NCI-H187 (cell line): ENCODE measurements around the gene POMC.
"Not testable (repeated sequence)": the region's sequence is repeated elsewhere in the genome, so short reads cannot be mapped to it uniquely, and the experiment has no call there.

Experiments used
- DNase-seq, 2 experiments: peaks; one replicate each; lab custom pipeline; 2025; lab: John Stamatoyannopoulos, UW

Gene POMC

DNA sequence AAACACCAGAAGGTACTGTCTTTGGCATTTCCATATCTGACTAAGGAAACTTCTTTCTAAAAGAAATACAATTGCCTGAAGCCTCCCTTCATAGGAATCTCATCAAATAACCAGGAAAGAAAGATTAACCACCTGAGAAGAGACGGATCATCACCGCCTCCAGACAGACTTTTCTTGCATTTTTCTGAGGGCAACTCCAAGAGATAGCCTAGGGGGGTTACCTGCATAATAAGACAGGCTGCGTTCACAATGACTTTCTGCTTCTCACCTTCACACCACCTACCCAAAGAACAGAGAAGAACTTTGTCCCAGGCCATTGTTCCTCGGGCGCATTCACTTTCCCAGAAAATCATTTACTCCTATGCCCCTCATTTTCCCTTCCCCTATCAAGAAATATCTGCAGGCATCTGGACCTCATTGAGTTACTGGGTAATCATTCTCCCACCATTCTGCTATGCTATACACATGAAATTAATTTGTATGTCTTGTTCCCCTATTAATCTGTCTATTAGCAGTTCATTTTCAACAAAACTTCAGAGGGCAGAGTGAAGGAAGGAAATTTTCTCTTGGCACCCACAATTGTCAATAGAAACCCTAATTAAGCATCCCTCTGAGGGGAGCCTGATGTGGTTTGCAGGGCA lies 8.3 kb upstream of the POMC start:
- no peak for DNase-seq

DNA sequence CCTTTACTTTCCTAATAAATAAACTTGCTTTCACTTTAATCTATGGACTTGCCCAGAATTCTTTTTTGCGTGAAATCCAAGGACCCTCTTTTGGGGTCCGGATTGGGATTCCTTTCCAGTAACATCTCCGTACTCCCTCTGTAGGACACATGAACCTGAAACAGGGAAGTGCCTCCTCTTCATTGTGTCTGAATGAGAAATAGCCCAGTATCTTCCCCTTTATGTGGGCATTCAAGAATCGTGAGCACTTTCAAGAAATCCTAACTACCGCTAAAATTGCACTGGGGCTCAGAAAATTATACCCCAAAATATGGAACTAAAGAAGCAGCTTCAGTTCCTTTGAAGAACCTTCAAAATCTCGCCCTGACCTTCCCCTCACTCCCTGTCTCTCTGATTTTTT lies 7.8 kb upstream of the POMC start:
- DNase-seq: no peak

DNA sequence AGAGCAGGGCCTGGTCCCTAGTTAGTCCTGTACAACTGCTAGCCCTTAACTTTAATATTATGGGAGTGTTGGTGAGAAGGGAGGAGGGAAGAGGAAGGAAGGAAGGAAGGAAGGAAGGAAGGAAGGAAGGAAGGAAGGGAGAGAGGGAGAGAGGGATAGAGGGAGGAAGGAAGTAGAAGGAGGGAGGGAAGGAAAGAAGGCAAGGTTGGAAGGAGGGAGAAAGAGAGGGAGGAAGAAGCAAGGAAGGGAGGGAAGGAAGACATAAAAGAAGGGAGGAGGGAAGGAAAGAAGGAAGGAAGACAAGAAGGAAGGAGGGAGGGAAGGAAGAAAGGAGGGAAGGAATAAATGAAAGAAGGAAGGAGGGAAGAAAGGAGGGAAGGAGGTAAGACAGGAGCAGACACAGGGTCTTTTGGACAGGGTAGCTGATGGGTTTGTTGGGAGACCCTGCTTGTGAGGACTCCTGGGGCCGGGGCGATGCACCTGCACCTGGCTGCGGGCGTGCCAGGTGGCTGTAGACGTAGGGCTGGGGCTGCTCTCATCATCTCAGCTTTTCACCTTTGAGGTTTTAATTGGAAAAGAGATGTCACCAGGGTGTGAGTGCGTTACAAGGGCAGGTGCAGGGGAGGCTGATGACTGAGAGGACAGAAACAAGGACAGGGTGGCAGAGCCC lies 5.9 kb upstream of the POMC start:
- DNase-seq: peak in 1 of 2 experiments; percentile 40

DNA sequence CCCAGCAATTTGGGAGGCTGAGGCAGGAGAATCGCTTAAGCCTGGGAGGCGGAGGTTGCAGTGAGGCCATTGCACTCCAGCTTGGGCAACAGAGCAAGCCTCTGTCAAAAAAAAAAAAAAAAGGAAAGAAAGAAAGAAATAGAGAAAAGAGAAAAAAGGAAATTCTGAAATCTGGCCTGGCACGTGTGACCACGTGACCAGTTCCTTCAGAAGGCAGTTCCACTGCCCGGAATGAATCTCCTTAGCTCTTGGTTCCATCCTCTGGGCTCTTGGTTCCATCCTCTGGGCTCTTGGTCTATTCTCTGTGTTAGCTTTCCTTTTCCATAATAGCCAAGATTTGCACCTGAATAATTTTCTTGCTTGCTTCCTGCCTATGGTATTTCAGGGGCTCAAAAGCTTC lies 5.3 kb upstream of the POMC start:
- DNase-seq: no peak

DNA sequence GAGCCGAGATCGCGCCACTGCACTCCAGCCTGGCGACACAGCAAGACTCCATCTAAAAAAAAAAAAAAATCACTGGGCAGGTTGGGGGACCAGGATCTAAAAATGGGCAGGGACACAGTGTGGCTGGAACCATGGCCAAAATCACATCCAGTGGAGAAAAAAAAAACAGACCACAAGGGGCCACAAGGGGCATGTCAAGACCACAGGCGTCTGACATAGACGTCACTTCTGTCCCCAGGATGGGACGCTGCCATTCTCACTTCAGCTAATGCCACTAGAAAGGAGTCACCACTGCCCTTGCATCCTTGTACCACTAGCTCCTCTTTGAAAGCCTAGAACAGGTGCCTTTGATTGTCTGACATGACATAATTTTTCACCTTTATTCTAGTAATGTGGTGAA lies 2.5 kb upstream of the POMC start:
- DNase-seq: no peak

DNA sequence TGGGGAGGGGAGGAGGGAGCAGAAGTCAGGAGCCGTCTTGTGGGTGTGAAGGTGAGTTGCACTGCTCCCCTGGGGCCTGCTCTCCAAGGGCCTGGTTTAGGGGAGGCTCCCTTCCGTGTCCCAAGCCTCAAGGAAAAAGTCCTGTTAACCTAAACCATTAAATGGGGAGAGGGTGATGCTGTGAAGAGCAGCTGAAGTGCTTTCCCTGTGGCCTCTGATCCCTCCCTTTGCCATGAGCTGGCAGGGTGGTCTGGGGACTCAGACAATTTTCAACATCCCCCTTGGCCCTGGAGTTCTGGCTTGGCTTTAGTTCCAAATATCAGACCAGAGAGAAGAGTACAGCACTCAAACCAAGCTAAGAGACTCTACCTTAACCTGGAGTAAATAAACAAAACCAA lies 692 bp upstream of the POMC start:
- no peak for DNase-seq

DNA sequence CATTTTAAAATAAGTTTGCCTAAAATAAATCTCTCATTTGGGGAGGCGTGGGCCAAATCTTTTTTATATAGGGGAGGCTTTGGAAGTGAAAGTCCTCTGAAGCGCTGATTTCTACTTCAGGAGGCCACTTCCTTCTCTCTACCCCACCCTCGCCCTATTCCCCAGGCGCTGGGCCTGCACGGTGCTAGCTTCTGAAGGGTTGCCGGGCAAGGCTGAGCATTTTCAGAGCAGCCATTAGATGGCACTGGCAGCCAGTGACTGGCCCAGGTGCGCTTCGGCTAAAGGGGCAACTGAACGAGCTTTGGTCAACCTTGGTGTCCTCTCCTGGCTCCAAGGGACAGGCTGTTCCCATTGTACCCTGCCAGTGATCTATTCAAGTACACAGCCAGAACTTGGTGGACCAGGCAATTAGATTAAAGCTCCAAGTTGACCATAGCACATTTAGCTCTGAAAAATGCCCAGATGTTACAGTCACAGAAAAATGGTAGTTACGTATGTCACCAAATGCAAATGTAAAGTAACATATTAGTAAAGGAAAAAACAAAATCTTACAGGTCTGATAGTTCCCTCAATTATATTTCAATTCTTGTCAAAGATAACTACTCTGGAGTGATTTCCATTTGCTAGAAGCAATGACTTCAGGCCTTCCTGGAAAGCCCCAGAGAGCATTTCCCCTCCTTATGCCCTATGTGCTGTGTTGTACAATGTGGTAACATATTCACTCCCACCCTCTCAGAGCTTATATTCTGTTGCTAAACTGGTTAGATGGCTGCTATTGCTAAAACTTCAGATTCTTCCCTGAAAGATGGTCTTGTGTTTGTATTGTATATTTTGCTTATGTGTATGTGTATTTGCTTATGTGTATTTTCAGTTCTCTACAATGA lies 2.1 kb downstream of the POMC start:
- peak; percentile 63 to 66 for DNase-seq

DNA sequence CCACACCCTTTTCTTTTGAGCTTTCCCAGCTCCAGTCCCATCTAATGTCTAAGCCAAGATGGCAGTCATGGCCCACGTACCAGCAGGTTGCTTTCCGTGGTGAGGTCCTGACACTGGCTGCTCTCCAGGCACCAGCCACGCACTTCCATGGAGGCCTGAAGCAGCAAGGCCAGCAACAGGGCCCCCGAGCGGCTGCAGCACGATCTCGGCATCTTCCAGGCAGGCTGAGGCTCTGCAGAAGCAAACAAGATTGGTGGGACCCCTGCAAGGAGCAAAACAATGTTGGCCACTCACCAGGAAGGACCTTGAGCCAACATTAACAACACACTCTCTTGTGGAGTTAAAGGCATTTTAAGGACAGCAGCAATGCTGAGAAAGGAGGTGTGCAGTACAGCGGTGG lies 3.8 kb downstream of the POMC start:
- no peak for DNase-seq

DNA sequence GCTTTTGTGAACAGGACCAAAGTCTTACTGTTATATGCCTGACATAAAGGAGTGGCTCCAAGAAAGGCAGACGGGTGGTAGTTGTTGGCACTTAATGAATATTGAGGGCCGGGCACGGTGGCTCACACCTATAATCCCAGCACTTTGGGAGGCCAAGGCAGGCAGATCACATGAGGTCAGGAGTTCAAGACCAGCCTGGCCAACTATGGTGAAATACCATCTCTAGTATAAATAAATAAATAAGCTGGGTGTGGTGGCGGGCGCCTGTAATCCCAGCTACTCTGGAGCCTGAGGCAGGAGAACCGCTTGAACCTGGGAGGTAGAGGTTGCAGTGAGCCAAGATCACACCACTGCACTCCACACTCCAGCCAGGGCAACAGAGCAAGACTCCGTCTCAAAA lies 6.3 kb downstream of the POMC start:
- DNase-seq: not testable (repeated sequence)

DNA sequence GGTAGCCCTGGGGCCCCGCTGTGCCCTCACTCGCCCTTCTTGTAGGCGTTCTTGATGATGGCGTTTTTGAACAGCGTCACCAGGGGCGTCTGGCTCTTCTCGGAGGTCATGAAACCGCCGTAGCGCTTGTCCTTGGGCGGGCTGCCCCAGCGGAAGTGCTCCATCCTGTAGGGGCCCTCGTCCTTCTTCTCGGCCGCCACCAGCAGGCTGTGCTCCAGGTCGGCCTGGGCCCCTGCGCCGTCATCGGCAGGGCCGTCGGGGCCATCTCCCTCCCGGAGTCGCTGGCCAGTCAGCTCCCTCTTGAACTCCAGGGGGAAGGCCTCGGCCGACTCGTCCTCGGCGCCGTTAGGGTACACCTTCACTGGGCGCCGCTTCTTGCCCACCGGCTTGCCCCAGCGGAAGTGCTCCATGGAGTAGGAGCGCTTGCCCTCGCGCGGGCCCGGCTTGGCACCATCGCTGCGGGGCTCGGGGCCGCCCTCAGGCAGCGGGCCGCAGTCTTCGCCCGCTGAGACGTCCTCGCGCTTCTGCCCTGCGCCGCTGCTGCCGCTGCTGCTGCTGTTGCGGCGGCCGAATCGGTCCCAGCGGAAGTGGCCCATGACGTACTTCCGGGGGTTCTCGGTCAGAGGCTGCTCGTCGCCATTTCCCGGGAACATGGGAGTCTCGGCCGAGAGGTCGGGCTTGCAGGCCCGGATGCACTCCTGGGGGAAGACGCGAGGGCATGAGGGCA lies 7.2 kb downstream of the POMC start:
- DNase-seq: no peak

DNA sequence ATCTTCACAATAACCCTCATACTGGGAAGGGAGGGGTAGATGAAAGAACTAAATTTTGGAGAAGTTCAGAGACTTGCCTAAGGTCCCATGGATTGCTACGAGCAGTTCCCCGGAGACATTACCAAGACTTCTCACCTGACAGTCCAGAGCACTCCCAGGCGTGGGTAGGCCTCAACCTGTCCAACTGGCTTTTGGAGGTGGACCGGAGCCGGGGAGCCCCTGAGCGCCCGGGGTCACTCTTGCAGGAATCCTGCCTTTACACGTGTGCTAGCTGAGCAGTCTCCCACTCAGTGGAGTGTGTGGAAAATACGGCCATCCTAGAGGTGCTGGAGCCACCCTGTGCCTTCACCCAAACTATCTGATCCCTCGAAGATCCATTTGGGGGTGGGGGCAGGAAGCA lies 8.0 kb downstream of the POMC start:
- DNase-seq: no peak

DNA sequence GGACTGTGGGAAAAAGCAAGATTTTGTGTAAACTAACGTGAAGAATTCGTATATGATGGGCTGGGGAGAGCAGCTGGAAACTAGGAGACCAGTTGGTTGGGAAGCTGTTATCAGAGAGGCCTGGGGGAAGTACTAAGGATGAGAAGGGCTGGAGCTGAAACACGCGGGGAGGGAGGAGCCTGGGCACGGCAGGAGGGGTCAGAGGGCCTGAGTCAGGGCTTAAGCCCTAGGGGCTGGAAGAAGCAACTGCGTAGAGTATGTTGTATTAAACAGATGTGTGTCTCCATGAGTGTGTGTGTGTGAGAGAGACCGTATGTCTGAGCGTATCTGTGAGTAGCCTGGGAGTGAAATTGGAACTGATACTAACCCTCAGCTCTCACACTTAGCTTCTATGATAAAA lies 8.4 kb downstream of the POMC start:
- DNase-seq: no peak

DNA sequence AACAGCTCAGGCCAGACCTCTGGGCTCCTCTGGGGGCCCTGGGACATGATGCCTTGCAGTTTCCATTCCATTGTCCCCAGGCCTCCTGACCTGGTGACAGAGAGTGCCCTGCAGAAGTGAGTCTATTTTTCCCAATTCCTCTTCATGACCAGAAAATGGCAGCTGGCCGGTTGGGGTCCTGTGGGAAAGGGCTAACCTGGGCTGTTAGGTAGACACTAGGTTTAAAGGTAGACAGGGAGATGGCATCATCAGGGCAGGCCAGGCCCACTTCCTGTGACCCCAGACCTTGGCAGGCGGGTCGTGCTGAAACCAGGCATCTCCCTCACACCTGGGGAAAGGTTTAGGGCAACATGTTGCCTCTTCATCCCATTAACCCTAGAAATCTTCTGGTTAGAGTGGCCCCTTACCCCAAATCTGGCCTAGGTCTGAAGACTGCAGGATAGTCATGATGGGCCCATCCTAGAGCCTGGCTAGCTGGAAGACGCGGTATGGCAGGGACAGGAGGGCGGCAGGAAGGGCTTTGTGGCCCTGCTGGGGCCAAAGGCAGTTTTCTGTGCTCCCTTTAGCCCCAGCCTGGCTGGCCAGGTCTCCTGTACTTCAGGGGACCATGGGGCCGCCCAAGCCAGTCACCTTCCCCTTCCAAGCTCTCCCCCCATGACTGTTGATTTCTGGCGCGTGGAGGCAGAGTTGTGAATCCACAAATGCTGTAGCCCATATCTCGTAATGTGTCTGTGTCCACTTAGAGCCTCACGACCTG lies 10.1 kb downstream of the POMC start:
- no peak for DNase-seq

DNA sequence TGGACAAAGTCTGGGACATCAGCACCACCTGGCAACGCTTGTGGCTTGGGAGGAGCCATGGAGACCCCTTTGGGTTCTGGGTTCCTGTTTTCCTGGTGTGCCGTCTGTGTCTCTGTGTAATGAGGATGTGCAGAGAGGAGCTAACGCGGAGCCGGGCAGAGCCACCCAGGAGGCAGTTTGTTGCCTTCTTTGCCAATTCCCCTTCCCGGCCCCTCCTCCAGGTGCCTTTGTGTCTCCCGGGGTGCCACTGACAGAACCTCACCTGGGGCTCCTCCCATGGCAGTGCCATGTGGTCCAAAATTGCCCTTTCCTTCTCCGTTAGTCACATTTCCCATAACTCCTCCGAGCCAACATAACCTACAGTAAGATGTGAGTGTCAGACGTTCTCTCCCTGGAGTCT lies 13.0 kb downstream of the POMC start:
- no peak for DNase-seq

DNA sequence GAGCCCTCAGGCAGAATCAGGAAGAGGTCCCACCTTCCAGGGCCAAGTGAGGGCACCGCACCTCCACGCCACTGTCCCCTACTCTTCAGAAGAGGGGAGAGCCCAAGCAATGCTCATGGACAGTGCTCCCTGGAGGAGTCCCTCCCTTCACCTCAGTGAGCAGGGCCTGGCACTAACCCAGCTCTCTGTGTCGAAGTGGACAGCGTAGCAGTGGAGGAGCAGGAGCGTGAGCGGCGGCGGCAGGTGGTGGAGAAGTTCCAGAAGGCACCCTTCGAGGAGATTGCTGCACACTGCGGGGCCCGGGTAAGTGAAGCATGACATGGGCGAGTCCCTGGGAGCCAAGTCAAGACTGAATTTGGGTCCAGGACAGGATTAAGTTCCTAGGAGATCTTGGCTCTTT lies 16.7 kb downstream of the POMC start:
- DNase-seq: no peak

DNA sequence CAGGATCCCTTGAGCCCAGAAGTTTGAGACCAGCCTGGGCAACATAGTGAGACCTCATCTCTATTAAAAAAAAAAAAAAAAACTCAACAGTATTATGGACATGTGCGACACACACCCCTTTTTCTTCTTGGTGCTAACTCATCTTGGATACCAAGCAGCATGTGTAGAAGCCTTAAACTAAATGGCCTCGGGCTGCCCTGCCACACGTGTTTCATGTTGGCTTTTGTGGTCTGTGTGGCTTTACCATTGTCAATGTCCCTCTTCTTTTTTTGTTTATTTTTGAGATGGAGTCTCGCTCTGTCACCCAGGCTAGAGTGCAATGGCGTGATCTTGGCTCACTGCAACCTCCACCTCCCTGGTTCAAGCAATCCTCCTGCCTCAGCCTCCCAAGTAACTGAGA lies 17.4 kb downstream of the POMC start:
- DNase-seq: not testable (repeated sequence)

DNA sequence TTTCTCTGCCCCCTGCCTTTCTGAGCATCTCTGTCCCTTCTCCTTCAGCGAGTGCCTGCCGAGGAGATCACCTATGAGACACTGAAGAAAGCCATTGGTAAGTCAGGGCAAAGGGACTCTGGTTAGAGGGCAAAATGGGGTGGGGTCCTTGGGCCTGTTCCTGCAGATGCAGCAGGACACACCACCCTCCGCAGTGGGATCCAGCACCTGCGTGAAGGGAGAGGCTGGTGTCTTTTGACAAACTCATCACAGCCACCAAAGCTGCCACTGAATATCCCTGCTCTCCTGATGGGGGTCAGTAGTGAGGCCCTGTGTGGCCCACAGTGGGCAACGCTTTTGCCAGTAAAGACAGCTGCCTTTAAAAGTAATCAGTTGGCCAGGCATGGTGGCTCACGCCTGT lies 18.7 kb downstream of the POMC start:
- DNase-seq: no peak

DNA sequence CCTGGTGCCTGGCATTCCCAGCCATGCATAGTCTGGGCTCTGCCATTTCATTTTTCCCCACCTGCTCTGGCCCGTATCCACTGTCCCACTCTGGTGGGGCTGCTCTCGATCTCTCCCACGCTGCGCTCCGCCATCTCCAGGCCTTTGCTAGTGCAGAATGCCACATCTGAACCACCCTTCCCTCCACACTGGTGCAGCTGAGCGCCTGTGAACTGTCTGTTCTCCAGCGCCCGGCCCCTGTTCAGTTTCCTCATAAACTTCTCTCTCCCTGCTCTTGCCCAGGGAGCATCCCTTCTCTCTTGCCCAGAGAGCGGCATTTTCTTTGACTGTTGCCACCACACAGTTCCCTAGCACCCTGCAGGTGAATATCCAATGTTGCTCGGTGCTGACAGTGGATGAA lies 21.5 kb downstream of the POMC start:
- DNase-seq: no peak

DNA sequence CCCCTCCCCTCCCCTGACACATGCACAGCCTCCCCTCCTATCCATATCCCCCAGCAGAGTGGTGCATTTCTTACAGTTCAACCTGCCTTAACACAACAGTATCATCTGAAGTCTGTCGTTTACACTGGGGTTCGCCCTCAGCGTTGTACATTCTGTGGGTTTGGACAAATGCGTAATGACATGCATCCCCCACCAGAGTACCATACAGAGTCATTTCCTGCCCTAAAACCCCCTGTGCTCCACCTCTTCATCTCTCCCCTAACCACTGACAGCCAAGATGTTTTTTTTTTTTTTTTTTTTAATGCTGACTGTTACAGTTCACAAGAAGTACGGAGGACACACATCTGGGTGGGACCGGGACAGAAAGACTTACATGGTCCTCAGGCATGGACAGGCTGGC lies 22.6 kb downstream of the POMC start:
- DNase-seq: no peak

DNA sequence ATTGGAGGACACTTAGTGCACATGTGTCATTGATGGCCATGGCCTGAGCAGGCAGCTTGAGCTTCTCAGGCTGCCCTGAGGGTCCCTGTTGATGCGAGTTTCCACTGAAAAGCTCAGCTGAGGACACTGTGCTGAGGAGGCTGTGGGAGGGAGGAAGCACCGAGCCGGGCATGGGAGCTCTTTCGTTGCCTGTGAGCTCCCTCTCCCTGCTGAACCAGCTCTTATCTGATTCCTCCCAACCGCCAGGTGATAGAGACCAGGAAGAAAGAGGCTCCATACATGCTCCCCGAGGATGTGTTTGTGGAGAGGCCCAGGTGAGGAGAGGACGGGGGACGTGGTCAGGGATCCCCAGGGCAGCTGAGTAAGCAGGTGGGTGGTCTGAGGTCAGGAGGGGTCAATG lies 27.3 kb downstream of the POMC start:
- no peak for DNase-seq

DNA sequence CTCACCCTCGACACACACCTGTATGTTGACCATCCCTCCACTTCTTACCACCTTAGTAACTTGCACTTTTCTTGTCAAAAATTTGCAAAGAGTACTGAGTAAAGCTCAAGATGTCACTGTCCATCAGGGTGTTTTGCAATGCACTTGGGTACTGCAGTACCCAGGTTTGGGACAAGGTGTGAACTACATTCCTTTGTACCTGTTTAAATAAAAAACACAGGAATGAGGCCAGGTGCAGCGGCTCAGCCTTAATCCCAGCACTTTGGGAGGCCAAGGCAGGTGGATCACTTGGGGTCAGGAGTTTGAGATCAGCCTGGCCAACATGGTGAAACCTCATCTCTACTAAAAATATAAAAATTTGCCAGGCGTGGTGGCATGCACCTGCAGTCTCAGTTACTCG lies 27.8 kb downstream of the POMC start:
- DNase-seq: not testable (repeated sequence)

DNA sequence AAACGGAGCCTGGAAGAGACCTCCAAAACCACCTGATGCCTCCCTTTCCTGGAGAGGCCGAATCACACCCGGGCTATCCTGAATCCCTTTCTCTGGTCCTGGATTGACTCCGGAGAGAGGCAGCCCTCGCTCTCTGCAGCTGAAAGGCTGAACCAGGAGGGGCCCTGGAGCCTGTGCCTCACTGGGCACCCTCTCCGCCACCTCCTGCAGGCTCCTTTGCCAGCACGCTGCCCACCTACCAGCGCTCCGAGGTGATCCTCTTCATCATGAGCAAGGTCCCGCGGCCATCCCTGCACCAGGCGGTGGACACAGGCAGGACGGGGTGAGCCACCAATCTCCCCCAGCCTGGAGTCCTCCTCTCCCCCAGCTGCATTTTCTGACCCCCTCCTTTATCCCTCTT lies 35.7 kb downstream of the POMC start:
- DNase-seq: no peak
